Stimulated activated CD8-positive, alpha-beta memory T cell treated with anti-CD3 and anti-CD28 coated beads, Interleukin-4, amount 100 ng/mL, for 48 hours (primary cell): ENCODE measurements around the gene ANKRD10.
A peak's percentile ranks its signal among the peaks of the same experiment; 100 is the strongest.

ENCODE experiments used
- DNase-seq: peaks from one replicate; pipeline ENCODE4 v3.0.0-alpha.2; 2020

Gene ANKRD10

DNA sequence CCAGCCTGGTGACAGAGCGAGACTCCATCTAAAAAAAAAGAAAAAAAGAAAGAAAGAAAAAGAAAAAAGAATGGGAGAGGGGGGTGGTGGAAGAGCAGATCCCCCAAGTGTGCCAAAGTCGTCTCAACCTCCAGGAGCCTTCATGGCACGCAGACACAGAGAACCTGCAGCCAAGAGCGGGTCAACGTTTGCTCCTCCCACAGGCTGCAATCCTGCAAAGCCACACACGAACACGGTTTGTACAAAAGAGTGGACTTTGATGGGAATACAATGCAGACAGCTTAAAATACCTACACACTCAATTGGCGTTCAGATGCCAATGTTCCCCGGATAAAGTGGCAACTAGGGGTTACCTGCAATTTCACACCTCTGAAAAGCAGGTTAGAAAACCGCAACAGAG lies 29.4 kb downstream of the ANKRD10 start:
- DNase-seq = no peak

DNA sequence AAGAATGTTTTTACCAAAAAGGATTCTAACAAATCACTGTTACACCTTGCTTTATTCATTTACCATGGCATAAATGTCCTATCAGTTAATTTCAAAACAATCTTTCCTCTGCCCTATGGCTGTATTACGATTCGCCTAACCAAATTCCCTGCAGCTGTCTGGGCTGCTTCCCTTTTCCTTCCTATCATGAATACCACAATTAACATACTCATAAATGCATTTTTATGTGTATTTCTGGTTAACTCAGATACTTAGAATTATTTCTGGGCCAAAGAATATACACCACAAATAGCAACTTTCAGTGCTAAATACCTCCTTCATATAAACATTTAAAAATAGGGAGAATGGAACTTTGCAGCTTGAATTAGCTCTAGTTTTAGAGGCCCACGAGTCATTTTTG lies 30.4 kb downstream of the ANKRD10 start:
- DNase-seq = no peak

DNA sequence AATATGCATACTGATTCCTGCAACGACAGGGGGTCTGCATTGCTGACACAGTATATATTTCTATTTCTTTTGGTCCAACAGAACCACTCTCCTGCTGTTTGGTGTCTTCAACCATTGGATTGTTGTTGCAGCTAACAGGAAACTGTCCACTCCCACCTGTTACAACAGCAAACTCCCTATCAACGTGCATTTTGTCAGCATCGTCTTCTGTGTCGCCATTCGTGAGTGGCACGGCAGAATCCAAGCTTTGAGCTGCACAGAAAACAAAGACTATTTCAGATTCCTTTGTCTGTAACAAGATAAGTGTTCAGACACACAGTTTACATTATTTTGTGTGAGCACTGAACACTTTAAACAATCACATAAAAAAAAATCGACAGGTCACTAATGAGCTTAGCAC lies 31.3 kb downstream of the ANKRD10 start:
- no peak for DNase-seq

DNA sequence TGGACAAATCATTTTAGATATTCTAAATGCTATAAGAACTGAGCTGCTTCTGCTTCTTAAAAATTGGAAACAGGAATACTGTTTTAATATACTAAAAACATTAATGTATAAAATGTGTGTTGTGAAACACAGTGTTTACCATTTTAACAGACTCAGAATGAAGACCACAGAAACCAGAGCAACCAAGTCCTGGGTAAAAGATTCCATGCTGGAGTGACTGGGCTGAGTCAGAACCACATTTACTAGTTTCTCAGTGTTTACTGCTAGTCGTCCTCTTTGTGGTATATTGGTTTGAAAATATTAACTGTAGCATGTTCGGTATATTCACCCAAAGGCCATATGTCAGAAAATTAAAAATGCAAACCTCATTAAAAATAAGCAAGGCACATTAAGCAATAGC lies 31.9 kb downstream of the ANKRD10 start:
- no peak for DNase-seq

DNA sequence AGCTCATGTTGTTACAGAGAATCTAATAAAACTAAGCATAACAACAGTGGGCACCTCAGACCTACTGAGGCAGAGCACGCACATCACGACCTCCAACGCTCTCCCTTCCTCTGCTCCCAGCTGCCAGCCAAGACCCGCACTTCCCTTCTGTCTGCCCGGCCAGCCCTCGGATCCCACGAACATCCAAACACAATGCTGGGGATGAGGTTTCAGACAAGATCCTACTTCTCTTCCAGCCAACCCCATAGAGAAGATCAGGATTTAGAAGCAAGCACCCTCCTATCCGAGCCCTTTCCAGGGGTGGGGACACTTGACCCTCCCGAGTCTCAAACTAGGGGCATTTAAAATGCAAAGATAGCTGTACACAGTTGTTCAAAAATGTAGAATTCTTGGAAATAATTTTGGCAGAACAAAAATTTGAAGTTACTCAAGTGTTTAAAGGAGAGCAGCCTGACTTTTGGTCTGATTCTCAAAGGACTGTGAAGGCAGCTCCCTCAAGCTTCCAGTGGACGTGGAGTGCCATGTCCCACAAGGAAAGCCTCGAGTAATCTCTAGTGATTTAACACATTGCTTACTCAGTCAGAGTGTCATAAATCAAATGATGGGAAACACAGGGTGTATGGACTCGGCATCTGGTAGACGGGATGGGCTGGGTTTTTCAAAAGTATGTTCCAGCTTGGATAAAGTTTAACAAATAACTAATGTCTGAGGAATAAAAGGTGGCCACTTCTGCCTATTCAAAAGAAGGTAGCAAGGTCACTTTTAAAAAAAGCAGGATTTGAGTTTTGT lies 32.8 kb downstream of the ANKRD10 start:
- DNase-seq = no peak

DNA sequence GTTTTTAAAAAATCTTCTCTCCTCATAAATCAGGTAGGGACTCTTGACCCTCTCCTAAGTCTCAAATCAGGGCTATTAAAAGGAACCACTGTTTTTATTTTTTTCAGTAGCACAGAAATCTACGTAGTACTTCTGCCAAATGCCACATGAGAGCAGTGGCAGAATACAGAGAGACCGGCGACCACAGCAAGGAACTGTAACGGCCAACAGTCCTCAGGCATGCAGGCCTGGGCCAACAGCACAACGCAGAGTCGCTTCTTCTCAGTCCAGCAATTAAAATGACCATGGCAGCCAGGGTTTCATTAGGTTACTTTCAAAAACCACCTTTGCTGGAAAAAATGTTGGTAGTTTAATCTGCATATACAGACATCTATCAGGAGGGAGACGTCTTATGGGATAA lies 34.2 kb downstream of the ANKRD10 start:
- no peak for DNase-seq

DNA sequence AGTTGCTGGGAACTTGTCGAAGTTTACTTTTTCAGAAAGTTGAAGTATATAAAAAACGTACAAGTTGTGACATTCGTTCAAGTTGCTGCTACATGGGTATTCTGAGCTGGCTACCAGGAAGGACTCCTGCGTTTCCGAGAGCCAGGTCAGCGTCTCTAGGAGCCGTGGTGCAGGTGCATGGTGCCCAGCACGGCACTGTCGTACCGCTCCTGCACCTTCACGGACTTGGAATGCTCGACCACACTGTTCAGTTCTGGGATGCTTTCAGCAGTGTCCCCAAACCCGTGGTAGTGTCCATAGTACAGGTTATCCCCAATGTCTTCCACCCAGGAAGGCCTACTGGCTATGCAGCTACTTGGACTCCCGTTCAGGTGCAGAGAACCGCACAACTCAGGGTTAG lies 35.4 kb downstream of the ANKRD10 start:
- no peak for DNase-seq

DNA sequence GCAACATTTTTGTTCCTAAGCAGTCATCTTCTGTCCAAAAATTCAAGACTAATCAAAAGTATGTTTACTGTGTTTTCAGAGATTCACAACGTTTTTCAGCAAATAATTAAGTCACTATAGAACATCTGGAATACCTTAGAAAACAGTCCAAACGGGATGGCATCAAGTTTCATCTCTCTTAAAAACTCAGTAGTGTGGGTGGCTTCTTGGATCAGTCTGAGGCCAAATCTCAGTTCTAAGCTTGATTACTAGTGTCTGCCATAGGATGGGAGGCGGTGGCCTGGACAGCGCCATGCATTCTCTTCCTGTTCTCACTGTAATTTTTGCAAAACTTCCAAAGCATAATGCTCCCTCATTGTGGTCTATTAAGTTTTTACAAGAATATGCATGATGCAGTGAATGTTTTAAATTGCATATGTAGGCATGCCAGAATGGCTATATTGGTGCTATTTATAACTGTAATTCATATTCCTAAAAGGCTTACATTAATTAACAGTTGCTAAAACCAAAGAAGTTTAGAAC lies 37.1 kb downstream of the ANKRD10 start:
- DNase-seq = no peak

DNA sequence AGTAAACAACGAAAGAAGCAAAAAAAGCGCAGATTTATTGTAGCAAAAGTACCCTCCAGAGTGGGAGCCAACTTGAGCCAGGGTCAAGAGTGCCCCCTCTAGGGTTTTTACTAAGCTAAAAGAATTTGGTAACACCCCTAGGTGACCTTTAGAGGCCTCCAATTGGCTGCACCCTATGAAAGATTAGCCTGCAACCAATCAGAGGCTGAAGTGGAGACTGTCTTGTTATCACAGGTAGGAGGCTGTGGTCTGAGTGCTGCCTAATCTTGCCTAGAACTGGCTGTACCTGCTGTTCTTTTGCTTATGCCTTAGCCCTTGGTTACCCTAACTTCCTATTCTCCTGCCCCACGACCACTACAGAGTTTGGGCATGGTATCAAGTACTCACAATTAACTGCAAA lies 38.3 kb downstream of the ANKRD10 start:
- DNase-seq = no peak

DNA sequence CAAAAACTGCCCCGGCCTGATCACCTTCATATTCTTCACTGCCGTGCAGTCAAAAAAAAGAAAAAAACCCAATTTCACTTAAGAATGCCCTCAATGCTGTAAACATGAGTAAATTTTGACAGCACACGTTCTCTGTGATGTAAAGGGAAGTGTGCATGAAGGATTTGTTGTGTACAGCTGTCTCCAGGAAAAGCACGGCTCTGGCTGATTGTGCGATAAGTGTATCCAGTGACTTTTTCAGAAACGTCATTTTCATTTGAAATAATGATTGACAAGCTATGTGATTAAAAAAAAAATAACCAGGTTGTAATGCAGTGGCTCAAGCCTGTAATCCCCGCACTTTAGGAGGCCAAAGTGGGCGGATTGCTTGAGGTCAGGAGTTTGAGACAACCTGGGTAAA lies 39.6 kb downstream of the ANKRD10 start:
- no peak for DNase-seq

DNA sequence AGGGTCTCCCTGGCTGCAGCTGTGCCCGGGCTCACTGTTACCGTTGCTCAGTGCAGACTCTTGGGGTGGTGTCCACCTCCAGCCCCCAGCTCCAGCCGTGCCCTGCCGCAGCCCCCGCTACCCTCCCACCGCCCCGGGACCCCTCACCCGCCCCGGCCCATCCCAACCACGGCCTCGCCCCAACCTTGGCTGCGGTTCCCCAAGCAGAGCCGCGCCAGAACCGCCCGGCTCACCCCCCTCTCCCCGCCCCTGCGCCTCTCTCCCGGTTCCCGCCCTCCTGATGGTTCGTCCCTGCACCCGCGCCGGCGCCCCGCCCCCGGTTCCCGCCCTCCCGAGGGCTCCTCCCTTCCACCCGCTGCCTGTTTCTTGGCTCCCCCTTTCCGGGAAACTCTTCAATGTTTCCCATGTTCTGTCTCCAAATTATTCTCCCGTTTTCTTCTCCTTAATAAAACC lies 40.3 kb downstream of the ANKRD10 start:
- peak; percentile 81 for DNase-seq

DNA sequence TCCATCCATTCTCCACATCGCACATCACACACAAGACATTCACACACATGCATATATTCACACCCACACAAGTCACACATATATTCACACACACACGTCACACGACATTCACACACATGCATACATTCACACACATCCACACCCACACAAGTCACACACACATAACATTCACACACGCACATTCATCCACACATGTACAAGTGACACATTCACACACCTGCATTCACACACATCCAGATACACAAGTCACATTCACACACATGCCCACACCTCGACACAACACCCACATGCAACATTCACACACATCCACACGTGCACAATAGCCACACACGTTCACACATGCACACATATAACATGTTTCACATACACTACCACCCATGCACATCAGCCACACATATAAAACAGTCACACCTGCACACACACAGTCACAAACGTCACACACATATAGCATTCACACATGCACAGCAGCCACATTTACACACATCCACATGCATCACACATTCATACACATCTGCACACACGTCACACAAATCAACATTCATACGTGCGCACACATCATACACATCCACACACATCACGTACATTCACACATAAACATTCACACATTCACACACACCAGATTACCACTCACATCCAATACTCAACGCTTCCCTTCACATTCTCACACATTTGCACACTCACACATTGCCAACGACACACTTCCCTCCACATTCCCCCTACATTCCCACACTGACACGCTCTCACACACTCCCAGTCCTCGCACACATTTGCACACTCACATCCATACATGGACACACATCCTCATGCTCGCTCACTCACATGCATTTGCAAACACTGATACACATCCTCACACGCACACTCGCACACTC lies 41.0 kb downstream of the ANKRD10 start:
- DNase-seq = no peak

DNA sequence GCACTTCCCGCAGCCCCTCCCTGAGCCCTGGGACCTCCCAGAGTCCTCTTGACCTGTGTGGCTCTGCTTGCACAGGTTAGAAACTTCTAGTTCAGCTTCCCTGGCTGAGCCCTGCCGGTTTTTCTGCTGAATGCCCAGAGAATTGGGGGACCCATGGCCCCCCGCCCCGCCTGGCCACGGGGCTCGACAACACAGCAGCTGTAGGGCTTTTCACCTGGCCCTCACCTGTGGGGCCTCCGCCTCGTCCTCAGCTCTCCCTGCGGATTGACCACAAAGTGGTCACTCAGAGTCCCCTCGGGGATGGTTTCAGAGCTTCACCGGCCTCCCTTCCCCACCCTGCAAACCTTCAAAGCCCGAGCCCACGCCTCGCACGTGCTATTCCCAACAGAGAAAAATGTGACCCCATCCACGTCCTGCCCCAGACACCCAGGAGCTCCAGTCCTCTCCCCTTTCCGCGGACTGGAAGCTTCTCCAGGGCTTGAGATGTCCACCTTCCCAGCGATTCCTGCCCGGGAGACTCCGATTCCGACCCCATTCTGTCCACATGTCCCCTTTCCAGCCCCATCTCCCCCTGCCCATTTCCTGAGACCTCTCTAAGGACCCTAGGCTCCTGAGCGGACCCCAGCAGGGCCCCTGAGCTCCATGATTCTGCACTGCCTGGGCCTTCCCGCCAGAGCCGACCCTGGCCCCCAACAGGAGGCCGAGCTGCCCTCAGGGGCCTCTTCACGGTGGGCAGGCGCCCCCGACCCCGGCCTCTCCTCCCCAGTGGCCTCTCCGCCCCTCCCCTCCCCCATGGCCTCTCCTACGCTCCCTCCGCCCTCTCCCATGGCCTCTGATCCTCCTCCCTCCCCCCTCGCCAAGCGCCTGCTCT lies 41.9 kb downstream of the ANKRD10 start:
- DNase-seq = no peak

DNA sequence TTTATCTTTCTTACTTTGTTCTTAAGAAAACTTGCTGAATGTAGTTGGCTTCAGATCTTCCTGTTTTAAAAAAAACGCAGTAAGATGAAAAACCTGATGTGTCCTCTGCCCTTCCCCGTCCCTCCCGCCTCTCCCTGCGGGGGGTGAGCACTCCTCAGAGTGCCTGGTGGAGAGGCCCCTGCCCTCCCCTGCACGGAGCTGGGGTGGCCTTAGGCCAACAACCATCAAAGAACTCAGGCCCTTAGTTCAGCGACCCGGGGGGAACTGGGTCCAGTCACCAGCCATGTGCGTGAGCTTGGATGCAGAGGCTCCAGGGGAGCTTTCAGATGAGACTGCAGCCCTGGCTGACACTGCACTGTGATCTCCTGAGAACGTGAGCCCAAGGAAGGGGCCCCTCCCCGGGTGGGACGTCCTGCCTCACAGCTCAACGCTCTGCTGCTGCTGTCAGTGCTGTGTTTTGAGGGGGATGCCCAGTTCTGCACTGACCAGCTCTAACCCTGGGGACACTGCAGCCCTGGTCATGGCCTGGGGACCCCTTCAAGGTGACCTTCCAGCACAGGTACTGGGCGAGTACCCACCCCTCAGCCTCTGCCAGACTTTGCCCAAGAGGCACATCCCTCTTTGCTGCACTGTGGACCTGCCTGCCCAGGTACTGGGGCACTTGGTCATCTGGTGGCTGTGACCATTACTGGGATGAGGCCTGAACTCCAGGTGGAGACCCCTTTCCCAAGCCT lies 42.7 kb downstream of the ANKRD10 start:
- DNase-seq = no peak

DNA sequence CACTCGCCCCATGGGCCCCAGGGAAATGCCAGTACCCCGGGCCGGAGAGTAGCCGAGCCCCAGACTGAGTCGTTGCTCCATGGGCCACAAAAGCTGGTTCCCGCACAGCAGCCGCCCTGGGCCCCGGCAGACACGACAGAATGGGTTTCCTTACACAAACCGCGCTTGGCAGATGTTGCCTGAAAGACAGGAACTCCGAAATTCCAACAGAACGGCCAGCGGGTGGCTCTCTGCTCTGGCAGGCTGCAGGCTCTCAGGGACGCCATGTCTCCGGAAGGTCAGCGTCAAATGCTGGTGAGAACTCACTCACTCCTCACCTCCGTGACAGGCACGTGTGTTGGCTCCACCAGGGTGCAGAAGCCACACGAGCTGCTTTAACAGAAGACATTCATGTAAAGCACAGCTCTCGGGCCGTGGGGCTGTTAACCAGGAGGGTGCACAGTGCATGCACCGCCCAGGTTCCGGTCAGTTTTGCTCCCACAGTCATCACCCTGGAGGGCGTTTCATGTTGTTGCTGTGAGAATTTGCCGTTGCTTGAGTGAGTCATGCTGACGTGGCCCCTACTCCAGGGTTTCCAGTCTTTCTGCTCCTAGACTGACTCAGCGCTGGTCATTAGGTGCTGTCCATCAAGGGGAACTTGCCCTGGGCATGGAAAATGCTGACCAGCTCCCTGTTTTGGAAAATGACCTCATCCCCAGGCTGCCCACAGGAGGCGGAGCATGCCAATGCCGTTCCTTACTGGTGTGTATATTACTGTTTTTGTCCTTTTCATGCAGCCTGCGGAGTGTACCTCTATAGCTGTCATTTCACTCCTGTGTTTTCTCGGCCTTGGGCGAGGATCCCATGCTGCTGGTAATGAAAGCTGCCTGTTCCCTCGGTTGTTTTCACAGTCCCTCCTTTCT lies 44.8 kb downstream of the ANKRD10 start:
- peak; percentile 43 for DNase-seq

DNA sequence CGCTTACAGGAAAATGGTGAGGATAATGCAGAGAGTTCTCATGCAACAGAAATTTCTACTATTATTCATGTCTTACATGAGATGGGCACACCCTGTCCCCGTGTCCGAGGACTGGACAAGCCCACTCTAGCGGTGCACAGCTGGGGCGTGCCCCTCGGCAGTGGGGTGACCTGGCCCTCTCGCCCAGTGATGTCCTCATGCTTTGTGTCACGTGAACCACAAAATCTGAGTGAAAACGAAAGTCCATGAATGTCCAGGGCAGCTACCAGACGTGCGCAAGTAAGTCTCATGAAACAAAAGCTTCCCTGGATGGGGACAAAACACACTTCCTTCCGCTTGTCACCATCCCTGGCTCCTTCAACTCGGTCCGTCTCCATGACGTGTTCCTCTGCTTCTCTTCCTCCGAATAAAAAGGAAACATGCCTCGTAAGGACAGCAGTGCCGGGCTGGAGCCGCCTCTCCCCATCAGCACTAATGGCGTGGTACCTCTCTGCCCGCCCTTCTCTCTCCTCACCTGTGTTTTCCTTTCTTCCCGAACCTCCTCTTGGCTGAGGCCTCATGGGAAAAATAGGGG lies 45.6 kb downstream of the ANKRD10 start:
- no peak for DNase-seq

DNA sequence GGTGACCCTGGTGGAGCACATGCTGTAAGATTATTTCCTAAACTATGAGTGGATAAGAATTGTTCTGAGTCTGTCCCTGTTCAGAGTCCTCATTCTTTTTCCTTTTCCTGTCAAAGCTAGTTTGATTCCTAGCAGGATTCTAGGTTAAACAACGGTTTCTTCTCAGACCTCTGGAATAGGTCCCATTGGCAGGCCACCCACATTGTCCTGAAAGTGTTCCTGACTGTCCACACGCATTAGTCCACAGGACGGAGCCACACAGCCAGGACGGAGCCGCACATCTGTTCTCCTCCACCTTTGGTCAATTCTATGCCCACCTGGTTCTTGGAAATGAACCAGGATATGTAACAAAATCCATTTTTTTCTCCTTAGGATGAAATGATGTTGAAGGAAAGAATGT lies 46.1 kb downstream of the ANKRD10 start:
- DNase-seq = no peak

DNA sequence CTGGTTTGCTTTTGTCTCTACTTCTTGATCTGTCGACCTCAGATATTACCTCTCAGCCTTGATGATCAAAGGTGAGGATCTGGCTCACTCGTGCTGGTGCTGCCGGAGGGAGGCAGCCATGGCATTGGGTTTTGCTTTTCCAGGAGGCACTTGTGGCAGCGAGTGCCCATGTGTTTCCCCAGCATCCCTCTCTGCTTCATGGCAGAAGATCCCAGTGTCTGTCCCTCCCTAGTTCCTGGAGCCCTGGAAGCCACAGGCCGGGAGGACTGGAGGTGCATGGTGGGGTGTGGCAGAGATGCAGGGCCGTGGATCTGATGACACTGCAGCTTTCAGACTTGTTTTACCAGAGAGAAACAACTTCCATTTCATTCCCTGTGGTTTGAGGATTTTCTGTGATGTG lies 47.5 kb downstream of the ANKRD10 start:
- no peak for DNase-seq

DNA sequence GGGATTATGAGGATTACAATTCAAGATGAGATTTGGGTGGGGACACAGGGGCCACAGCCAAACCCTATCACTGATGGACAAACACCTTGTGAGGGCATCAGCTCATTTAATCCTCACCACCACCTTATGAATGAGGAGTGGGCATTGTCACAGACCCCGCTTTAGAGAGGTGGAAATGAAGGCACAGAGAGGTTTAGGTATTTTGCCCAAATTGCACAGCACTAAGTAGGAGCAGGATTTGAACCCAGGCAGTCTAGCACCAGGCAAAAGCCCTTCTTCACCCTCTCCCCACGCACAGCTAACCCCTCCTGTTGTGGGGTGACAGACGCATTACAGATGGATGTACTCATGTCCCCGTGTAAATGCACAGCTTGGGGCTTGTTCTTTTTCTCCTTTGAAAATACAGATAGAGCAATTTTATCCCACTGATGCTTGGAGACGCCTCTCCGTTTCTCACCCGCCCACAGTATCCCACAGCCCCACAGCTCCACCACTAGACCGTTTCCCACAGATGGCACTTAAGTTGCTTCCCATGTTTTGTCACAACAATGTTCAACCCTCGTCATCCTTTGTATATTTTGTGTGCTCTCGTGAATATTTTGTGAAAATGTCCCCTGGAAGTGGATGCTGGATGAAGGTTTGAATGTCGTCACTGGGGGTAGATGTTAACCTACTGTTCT lies 48.2 kb downstream of the ANKRD10 start:
- no peak for DNase-seq

DNA sequence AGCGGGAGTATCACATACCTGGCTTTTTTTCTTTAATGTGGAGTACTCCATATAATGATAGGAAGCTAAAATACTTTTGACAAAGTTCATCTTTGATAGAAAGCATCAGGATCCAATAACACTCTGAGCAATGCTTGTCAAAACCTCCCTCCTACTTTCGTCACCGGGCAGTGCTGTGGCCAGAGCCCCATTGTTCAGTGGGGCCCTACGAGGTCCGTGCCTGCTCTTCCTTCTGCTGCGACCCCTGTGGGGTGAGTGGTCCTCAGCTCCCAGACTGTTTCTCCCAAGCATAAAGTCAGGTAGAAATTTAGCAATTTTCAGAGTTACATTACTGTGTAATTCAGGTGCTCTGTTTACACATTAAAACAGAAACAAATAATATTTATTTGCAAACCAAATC lies 51.2 kb downstream of the ANKRD10 start:
- no peak for DNase-seq
